Measurements from ENCODE around the gene CD58. TPM values are rescaled to one million over a fixed set of nuclear protein-coding genes. Genes with fewer than 3 reads are reported as not detected.

The CD58 gene
- total RNA-seq, 4 donors from 2014 or later = 23.7 to 33.4 (median 28.0) TPM

- H3K36me3 ChIP-seq = peaks cover 6% of the 10 kb centered on the region
Measured at GRCh38 chr1:116585886-116586285, 15.1 kb upstream of the CD58 start.

DNA sequence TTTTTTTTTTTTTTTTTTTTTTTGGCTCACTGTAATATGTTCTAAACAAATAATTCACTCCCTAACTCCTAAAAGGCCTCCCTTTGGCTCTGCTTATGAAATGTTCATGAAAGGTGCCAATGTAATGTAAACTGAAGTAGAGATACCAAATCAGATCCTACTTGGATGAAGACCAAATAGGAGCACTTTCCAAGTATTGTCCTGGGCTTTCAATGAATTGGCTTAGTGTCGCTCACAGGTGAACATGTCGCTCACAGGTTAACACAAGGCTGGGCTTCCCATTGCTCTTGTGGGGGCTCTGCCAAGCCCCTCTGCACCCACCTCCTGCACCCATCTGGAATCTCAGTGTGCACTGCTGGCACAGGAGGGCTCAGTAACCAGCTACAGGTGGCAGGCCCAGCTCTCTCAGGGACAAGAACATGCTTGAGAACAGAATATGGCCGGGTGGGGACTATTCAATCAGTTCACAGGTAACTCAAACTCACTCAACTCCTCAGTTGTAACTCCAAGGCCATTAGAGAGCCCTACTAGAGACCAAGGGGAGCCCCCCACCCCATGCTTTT lies 10.6 kb upstream of the CD58 start:
- WGBS = 54% methylated on average over 3 of the region's 3 CpGs
- DNase-seq (ENCODE audit: low spot score in 2 of 2) = no peak
- peaks cover 6% of the 10 kb centered on the region for H3K36me3 ChIP-seq
- H3K27me3 ChIP-seq = no peaks in the 10 kb centered on the region
- no peak overlapping the region for H3K27ac ChIP-seq
- H3K9me3 ChIP-seq = no peaks in the 10 kb centered on the region
- H3K4me3 ChIP-seq = no peak overlapping the region
- no peak for TF ChIP-seq CTCF (IDR thresholded peaks at IDR 0.05)
- no peak for TF ChIP-seq POLR2A (IDR thresholded peaks at IDR 0.05)
- no peak for TF ChIP-seq EP300 (IDR thresholded peaks at IDR 0.05)
- peaks cover 5% of the 10 kb centered on the region for H3K4me1 ChIP-seq

More at GRCh38 chr1:116585886-116586285, 15.1 kb upstream of the CD58 start:
- H3K9me3 ChIP-seq = no peaks in the 10 kb centered on the region
- no peak overlapping the region for H3K4me3 ChIP-seq
- peaks cover 11% of the 10 kb centered on the region for H3K4me1 ChIP-seq
- no peak overlapping the region for H3K27ac ChIP-seq
- DNase-seq (ENCODE audit: low spot score in 2 of 2) = no peak
- 70% methylated on average over 1 of the region's 1 CpG for WGBS
- TF ChIP-seq CTCF (IDR thresholded peaks at IDR 0.05) = no peak
- no peak for TF ChIP-seq EP300 (IDR thresholded peaks at IDR 0.05)
- no peak for TF ChIP-seq POLR2A (IDR thresholded peaks at IDR 0.05)
- no peaks in the 10 kb centered on the region for H3K27me3 ChIP-seq

- DNase-seq (ENCODE audit: low spot score in 2 of 2) = no peak
- H3K27me3 ChIP-seq = no peaks in the 10 kb centered on the region
- TF ChIP-seq POLR2AphosphoS5 (IDR thresholded peaks at IDR 0.05) (no peak), CTCF (IDR thresholded peaks at IDR 0.05) (no peak), POLR2A (IDR thresholded peaks at IDR 0.05) (no peak), EP300 (IDR thresholded peaks at IDR 0.05) (no peak)
- WGBS = 84% methylated on average over 7 of the region's 7 CpGs
- no peaks in the 10 kb centered on the region for H3K9me3 ChIP-seq
- no peak overlapping the region for H3K4me3 ChIP-seq
- no peak overlapping the region for H3K27ac ChIP-seq
- H3K36me3 ChIP-seq = peaks cover 6% of the 10 kb centered on the region
- H3K4me1 ChIP-seq = peaks cover 5% of the 10 kb centered on the region
Measured at GRCh38 chr1:116580446-116581322, 9.9 kb upstream of the CD58 start.

DNA sequence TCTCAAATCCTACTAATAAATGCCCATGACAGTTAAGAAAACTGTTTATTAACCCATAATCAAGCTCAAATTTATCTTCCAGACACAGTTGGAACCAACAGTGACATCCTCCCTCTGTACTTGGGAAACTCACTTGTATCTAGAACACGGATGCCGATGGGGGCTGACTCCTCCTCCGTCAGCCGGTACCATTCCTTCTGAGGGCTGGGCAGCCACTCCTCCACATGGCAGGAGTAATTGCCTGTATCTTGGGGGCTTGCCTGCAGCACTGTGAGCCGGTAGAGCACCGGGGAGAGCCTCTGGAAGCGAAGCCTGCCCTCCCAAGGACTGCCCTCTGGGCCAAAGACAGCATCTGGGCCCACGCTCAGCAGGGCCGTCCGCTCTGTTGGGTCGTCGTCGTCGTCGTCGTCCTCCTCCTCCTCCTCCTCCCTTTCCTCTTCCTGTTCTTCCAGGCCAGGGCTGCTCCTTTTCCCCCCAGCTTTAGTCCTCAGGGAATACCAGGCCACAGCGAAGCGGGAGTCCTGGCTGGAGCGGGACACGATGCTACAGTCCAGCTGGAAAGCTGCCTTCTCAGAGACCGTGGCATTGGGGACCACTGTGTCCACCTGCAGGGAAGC lies 8.5 kb upstream of the CD58 start:
- H3K36me3 ChIP-seq = peaks cover 1% of the 10 kb centered on the region
- peaks cover 11% of the 10 kb centered on the region for H3K4me1 ChIP-seq
- TF ChIP-seq POLR2AphosphoS5 (IDR thresholded peaks at IDR 0.05) = no peak
- TF ChIP-seq EP300 (IDR thresholded peaks at IDR 0.05) = no peak
- TF ChIP-seq CTCF (IDR thresholded peaks at IDR 0.05) = no peak
- TF ChIP-seq POLR2A (IDR thresholded peaks at IDR 0.05) = no peak
- H3K27me3 ChIP-seq = no peaks in the 10 kb centered on the region
- H3K9me3 ChIP-seq = no peaks in the 10 kb centered on the region
- 68% methylated on average over 20 of the region's 21 CpGs for WGBS
- H3K4me3 ChIP-seq = no peak overlapping the region
- no peak overlapping the region for H3K27ac ChIP-seq
- DNase-seq (ENCODE audit: low spot score in 2 of 2) = no peak

DNA sequence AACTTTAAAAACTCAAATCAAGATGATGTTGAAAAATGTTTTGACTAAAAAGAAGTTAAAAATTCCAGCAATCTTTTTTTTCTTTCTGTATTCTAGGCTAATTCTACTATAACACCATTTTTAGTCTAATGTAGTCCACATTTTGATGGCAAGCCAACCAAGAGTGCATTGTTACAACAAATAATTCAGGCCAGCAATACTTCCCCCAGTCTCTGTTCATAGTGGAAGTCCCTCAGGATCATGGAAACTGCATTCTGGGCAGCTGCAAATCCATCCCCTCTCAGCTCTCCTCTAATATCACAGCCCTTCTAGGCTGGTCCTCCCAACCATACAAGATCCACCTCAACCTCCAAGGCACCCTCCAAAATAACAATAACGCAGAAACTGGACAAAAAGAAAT lies 7.8 kb upstream of the CD58 start:
- TF ChIP-seq POLR2AphosphoS5 (IDR thresholded peaks at IDR 0.05) (no peak), EP300 (IDR thresholded peaks at IDR 0.05) (no peak), POLR2A (IDR thresholded peaks at IDR 0.05) (no peak), CTCF (IDR thresholded peaks at IDR 0.05) (no peak)
- WGBS = 86% methylated on average over 1 of the region's 1 CpG

More for the DNA sequence above, 7.8 kb upstream of the CD58 start:
- Histone ChIP-seq H3K27me3 (no peaks in the 10 kb centered on the region), H3K36me3 (no peaks in the 10 kb centered on the region), H3K4me3 (no peak overlapping the region), H3K9me3 (no peaks in the 10 kb centered on the region), H3K27ac (no peak overlapping the region), H3K4me1 (peaks cover 11% of the 10 kb centered on the region)
- DNase-seq (ENCODE audit: low spot score in 2 of 2) = no peak

Measured in suprapubic skin (tissue), 4 donors.